GM20000 (cell line): ENCODE data around the gene TRMO.

ENCODE experiments used
- DNase-seq: peaks from one replicate; pipeline ENCODE4 v3.0.0; 2012; ENCODE audit warnings: low spot score
- TF ChIP-seq, protein P1 (sequence below): IDR thresholded peaks from 2 replicates; pipeline ENCODE4 v1.5.1; 2012; ENCODE audit warnings: mild to moderate bottlenecking, control low read depth; ENCODE audit errors: extremely low read depth, missing control alignments

The TRMO gene, protein sequence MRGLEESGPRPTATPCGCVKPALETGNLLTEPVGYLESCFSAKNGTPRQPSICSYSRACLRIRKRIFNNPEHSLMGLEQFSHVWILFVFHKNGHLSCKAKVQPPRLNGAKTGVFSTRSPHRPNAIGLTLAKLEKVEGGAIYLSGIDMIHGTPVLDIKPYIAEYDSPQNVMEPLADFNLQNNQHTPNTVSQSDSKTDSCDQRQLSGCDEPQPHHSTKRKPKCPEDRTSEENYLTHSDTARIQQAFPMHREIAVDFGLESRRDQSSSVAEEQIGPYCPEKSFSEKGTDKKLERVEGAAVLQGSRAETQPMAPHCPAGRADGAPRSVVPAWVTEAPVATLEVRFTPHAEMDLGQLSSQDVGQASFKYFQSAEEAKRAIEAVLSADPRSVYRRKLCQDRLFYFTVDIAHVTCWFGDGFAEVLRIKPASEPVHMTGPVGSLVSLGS

DNA sequence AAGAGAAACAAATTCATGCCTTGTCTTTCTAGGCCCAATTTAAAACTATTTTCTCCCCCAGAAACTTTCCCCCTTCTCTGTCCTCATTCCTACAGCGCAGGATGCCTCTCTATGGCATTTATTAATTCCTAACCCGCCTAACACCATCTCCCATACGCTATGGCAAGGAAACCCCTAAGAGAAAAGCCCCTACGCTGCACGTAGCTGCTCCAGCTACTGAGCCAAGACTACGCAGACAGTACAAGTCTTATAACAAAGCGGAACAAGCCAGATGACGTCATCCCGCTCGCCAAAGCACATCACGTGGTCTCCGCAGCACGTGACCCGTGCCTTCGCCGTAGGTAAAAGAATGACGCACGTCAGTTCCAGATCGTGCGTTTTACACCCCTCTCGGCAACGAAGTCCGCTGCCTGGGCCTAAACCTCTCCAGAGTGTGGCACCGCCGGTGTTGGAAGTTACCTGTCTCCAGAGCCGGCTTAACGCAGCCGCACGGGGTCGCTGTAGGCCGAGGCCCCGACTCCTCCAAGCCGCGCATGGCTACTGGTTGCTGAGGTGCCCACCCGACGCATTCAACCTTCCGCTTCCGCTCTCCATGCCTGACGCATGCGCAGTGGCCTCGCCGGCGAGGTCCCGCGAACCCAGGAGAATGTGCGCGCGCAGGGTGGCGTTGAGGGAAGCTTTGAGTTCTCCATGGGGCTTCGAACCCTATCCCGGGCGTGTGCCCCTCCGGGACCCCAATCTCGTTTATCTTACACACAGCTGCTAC lies at the start of gene TRMO:
TSS of gene TRMO (minus strand) at position 542 of the 766 bp plus-strand sequence. CDS start at position 535, 7 bp downstream.
- TF ChIP-seq, protein P1, sequence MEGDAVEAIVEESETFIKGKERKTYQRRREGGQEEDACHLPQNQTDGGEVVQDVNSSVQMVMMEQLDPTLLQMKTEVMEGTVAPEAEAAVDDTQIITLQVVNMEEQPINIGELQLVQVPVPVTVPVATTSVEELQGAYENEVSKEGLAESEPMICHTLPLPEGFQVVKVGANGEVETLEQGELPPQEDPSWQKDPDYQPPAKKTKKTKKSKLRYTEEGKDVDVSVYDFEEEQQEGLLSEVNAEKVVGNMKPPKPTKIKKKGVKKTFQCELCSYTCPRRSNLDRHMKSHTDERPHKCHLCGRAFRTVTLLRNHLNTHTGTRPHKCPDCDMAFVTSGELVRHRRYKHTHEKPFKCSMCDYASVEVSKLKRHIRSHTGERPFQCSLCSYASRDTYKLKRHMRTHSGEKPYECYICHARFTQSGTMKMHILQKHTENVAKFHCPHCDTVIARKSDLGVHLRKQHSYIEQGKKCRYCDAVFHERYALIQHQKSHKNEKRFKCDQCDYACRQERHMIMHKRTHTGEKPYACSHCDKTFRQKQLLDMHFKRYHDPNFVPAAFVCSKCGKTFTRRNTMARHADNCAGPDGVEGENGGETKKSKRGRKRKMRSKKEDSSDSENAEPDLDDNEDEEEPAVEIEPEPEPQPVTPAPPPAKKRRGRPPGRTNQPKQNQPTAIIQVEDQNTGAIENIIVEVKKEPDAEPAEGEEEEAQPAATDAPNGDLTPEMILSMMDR: peak; percentile 73
- DNase-seq: peak; percentile 89

DNA sequence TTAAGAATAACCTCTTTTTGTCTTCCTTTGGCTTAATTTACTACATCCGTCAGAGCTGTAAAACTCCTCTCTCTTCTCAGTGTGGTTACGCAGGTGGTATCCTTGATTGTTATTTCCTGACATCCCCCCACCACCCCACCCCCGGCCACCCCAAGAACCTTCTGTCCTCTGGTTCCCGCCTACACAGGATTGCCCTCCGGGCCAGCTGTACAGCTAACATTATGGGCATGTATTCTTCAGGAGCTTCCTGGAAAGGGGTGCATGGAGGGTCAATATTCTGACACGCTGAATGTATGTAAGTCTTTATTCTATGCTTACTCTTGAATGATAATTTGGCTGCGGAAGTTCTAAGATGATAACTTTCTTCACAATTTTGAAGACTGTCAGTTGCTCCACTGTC lies 47.9 kb upstream of the TRMO start:
- no peak for DNase-seq
- TF ChIP-seq, protein P1: no peak

DNA sequence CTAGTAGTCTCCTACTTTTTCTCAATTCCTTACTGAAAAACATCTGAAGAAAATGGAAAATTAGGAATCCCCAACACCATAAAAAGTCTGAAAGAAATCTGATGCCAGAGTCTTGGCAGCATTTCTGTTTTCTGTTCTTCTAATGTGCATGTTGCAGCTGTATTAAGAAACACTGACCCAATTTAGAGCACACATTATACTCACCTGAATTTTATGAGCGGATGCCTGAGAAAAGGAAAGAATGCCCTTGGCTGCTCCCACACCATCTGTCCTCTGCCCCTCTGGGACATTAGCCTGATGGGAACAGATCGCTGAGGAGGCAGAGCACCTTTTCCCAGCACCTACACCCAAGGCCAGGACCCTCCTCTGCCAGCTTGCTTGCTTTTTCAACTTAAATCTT lies 46.7 kb upstream of the TRMO start:
- no peak for DNase-seq
- TF ChIP-seq, protein P1: no peak

DNA sequence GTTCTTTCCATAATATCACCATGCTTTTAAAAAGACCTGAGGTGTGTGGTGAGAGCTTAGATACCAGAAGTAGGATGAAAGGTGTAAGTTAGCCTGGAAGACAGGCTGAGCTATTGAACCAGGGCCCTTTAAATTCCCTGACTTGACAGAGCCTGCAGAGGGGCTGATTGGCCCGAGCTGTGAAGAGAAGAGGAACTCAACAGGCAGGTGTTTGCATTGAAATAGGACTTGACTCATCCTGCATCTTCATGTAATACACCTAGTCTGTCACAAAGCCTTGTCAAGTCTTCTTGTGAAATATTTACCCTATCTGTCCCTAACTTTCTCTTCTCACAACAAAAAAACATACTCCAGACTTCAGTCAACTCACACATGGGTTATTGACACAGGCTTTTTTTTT lies 44.2 kb upstream of the TRMO start:
- no peak for DNase-seq
- TF ChIP-seq, protein P1: no peak

DNA sequence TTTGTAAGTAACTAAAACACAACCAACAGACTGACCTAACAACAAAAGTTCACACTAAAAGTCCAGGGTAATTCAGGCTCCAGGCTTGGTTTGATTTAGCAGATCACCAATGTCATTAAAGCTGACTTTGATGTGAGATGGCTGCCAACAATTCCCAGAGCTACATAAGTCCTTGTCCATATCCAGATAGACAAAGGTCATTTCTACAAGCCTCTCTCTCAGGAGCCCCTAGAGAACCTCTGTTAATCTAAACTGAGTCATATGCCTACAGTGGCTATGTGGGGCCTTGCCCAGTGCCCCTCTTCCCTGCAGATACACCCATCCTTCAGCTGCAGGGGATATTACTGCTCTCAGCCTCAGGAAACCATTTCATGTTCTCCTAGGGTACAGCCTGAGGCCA lies 42.6 kb upstream of the TRMO start:
- no peak for DNase-seq
- TF ChIP-seq, protein P1: no peak

DNA sequence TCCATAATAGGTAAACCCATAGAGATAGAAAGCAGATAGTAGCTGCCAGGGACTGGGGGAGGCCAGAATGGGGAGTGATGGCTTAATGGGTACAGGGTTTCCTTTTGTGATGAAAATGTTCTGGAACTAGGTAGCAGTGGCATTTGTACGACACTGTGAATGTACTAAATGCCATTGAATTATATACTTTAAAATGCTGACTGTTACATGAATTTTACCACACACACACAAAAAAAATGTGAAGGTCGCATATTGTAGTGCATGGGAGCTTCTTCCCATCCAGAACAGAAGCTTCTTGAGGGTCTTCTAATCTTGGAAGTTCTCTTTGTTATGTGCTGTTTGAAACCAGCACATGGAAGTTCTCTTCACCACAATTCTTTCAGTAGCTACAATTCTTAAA lies 40.9 kb upstream of the TRMO start:
- DNase-seq: no peak
- TF ChIP-seq, protein P1: no peak

DNA sequence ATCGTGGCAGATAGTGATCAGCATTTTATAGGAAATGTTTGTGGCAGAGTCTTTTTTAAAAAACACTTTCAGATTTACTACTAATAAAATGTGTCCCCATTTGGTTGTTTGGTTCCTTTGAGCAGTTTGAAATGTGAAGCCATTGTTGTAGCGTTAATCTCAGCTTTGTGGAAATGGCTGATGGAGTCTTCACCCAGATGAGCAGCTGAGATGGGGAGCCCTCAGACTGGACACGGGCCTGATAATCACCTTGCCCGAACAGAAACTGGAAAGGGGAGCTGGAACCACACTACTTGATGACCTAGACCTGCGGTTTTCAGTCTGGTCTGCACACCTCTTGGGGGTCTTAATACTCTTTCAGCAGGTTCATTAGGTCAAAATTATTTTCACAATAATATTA lies 40.3 kb upstream of the TRMO start:
- DNase-seq: no peak
- TF ChIP-seq, protein P1: no peak
